GM18505 (cell line): ENCODE data around the gene TASOR2.

Experiments used
- ATAC-seq: cut with Tn5 transposase; IDR thresholded peaks from one replicate; pipeline ENCODE4 v1.9.1; 2021; ENCODE audit not compliant: unreplicated experiment
- POLR2A ChIP-seq: IDR thresholded peaks from 4 replicates; pipeline ENCODE4 v1.6.1; 2011; ENCODE audit warnings: borderline replicate concordance; ENCODE audit not compliant: insufficient read depth, insufficient read length; ENCODE audit errors: extremely low read depth

The TASOR2 gene, protein sequence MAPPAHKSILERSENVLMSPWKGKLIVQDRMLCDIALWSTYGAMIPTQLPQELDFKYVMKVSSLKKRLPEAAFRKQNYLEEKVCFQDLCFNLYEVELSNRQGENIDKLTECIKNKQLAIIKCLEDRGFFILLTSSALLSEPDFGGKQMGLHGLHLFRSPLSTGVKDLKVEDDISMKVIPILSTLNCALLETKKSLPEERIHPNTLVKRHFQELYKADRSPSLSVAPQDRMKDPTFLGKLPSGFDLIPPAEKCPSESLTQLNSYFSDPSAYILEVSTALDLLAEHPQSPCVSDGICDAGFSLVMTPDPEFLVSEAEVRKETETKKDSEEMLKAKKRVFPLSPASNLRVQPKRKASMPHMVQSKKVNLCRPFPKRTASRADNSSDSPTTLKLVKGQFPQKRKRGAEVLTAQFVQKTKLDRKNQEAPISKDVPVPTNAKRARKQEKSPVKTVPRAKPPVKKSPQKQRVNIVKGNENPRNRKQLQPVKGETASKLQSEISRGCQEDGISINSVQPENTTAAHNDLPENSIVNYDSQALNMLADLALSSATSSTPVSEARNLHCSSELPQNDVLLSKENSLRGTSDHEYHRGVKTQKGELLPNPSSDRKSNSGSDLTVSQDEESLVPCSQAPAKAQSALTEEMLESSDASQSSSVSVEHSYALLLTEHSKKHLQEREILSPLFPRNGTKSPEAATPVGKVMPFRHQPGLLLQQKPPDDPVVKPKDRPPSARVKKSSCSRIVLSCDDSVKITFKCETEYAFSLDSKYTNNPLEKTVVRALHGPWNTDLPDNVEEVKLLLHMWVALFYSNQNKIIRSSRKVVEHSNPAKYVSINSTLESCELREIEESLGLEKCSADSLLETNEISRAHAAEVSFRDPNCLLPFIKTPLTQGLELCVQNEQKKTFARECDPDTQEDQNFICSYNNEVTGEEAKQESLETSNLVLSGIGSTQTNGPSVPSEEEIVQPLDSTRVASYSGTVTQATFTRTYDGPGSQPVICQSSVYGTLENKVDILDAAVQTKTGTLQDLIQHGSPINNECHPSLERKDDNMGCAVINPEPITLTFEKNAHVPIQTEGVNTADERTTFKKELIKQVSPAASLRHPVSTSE (N-terminal part only)

DNA sequence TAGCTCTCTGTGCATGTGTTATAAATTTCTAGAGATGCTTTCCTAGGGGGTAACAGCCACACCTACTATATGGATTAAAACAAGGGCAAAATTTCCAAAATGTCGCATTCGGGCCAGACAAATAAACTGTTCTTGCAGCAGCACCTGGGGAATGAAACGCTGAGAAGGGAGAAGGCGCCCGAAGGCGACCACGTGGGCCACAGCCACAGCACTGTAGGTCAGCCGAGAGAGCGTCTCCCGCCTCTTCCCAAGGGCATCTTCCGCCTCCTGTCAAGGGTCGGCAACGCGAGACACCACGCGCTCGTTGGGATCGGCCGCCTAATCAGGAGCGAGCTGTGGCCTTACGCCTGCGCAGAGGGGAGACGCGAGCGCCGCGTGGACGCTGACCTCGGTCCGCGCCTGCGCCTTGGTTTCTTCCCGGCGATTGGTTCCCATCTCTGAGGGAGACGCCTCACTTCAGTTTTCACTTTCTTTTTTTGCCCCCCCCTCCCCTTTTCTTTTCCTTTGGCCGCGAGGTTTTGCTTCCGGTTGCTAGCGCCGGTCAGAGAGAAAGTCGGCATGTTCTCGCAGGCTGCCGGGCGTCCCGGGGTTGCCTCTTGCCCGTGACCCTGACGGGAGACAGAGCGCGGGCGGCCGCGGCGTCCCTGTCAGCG, at the start of gene TASOR2:
TASOR2 (plus strand) TSS at position 521 of the 653 bp plus-strand sequence. CDS start 35,805 bp downstream, outside the sequence.
- peak; percentile 69 for ATAC-seq

DNA sequence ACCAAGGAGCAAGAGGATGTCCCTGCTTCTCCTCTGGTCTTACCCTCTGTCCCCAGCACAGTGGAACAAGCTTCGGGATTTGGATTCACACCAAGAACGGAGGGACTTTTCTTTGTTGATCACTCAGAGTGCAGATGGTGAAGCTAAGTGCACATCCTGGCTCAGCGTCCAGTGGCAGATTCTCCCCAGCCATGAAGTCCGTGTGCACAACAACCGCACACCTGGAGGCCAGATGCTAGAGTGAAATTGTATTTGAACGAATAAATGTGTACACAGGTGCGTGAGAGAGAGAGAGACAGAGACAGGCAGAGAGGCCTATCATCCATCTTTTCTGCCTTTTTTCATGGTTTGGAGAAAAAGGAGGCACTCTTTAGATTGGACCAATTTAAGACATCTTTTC, 49.7 kb upstream of the TASOR2 start:
- TF ChIP-seq POLR2A = no peak
- ATAC-seq = no peak

More for the DNA sequence above, at the start of gene TASOR2:
- TF ChIP-seq POLR2A = peak; percentile 87

DNA sequence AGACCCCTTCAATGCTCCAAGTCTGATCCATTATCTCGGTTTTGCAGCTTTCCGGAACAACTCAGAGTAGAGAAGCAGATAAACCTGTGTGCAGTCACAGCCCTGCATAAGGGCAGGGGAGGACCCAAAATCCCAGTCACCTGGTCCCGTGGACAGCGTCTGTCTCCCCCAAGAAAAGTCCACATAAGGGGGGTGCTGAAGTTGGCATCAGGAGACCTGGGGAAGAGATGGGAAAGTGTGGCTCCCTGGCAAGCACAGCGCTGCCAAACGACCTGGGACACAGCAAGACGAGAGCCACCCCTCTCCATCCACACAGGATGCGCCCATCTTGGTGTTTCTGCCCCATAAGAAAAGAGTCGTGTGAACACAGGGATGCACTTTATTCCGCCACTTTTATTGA, 46.1 kb upstream of the TASOR2 start:
- ATAC-seq = no peak
- TF ChIP-seq POLR2A = no peak

DNA sequence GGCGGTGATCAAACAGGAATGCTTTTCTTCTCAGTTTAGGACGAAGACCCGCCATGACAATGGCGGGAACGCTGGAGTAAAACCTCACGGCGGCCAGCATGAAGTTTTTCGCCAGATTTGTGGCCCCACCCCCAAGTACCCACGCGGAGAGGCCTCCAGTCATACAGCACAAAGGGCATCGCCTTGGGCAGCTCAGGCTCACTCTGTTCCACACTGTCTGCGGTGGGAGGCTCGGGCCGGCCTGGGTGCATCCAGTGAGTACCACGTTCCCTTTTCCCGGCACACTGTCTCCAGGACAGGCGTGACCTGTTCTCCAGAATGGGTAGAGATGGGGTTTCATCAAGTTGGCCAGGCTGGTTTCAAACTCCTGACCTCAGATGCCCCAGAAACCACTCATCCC, 45.6 kb upstream of the TASOR2 start:
- TF ChIP-seq POLR2A = no peak
- no peak for ATAC-seq

DNA sequence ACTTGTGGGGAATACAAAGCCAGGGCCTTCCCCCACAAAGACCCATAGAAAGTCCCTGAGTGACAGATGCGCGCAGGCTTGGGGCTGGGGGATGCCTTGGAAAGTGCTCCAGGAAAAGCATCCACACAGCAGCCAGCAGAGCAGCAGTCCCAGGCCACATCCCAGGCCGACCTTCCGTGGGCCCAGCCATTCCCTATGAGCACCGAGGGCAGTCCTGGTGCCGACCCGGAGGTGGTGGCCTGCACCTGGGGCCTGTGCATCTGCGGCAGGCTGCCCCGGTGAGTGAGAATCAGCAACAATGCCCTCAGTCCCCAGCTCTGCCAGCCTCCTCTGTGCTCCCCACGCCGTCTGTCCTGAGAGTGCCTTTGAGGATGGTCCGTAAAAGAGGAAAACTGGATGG, 44.6 kb upstream of the TASOR2 start:
- TF ChIP-seq POLR2A = no peak
- no peak for ATAC-seq

DNA sequence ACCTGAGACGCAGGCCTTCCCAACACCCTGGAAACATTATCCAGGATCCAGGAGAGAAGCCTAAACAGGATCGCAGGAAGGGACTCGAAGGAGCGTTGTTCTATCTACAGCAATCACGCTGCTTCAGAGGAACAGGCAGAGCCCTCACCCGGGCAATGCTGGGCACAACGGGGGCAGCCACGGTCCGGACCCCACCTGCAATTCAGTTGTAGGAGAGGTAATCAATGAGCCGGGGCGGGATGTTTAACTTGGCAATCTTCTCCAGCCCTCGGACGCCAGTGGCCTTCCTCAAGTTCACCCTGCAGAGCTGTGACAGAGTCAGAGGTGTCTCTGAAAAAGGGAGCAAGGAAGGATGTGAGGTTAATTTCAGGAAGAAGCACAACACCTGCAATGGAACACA, 44.1 kb upstream of the TASOR2 start:
- TF ChIP-seq POLR2A = no peak

DNA sequence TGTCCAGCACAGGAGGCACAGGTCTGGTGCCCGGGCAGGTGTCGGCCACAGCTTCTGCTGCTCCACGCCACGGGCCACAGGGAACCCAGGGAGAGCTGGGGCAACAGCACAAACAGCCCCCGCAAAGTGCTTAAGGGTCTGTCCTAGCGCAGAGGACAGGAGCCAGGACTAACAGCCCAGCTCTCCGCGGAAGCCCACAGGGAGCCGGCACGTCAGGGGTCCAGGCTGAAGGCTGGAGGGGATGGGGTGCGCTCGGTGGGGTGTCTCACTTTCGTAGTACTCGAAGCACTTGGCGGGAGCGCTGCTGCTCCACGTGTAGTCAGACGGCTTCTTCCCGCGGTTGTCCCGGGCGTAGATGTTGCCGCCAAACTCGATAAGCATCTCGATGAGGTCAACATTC, 43.1 kb upstream of the TASOR2 start:
- no peak for ATAC-seq
- TF ChIP-seq POLR2A = no peak

More for the DNA sequence above, 44.1 kb upstream of the TASOR2 start:
- ATAC-seq = no peak

DNA sequence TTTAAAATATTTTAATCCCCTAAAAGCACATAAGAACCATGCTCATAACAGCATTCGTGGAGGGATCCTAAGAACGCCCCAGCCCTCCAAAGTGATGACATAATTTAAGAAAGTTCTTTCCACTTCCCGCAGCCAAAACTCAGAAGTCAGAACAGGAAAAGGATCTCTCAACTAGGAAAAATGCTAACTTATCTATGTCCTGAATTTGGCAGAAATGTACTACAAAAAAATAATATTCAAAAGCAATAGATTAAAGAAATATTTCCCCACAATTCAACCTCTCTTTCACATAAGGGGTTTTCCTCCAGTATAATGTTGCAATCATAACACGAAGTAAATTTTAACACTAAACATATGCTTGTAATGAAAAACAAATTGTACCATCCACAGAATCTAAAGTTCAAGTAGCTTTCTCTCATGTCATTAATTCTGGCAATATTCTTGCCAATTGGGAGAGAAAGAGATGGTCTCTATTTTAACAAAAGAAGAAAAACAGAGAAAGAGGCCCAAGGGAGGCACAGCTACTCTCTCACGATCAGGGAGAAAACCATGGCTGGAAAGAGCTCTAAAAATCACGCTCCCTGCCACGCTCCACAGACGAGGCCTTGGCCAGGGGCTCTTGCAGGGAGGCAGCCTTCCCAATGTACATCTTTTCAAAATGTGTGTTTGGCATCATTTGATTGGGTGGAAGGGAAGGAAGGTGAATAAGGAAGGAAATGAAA, 41.1 kb upstream of the TASOR2 start:
- no peak for ATAC-seq
- TF ChIP-seq POLR2A = no peak

DNA sequence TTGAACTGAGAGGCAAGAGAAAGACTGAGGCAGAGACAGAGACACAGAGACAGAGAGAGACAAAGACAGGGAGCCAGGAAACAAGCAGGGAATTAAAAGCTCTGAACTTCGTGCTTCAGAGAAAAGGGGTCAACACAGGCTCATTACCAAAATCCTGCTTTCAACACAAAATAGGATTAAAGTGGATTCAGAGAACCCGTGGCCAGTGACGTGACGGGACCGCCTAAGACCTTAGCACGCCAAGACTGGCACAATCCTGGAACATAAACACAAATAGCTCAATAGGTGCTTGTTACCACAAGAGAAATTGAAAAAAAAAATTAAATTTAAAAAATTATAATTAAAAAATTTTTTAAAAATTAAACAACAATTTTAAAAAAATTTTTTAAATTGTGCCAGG, 39.7 kb upstream of the TASOR2 start:
- TF ChIP-seq POLR2A = no peak
- no peak for ATAC-seq

DNA sequence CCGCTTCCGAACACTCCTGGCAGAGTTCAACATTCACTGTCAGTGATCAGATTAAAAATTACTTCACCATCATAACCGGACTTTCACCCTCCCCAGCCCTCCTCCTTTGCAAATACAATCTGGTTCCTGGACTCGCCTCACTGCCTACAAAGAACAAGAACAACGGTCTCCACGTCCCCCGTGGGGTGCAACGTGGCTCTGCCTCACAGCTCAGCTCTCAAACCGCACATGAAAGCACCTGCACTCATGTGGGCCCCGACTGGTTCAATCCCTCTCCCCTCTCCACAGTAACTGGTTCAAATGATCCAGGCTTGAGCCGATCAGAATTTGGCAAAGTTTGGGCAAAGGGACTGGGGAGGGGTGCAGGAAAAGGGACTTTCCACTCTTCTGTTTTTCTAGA, 39.3 kb upstream of the TASOR2 start:
- ATAC-seq = no peak
- no peak for TF ChIP-seq POLR2A

DNA sequence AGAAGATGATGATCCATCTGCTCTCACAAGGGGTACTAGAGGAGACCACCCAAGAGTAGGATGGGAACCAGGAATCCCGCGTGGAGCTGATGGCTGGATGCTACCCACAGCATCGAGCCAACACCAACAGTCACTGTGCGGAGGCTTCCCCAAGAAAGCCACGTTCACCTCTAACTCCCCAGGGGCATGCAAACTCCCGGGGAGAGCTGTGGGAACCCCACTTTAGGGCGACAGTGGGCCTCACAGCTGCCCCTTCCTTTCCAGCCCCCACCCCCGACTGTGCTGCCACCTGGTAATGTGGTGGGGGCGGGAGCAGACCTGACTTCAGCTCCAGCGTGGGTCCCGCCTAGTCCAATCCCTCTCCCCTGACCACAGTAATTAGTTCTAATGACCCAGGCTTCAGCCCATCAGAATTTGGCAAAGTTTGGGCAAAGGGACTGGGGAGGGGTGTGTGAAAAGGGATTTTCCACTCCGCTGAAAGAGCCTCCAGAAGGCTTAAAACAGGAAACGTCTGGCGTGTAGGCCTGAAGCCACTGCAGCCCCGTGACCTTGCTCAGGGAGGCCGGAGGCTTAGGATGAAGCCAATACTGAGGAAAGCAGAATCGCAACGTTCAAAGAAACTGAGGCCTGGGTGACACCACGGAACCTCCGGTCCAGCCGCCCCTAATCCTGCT, 38.6 kb upstream of the TASOR2 start:
- ATAC-seq = no peak

More for the DNA sequence above, 38.6 kb upstream of the TASOR2 start:
- no peak for TF ChIP-seq POLR2A
